ENCODE data around the gene TMEM18.
A peak's percentile ranks its signal among the peaks of the same experiment; 100 is the strongest.
"Not testable (repeated sequence)": the region's sequence is repeated elsewhere in the genome, so short reads cannot be mapped to it uniquely, and the experiment has no call there.

The TMEM18 gene

DNA sequence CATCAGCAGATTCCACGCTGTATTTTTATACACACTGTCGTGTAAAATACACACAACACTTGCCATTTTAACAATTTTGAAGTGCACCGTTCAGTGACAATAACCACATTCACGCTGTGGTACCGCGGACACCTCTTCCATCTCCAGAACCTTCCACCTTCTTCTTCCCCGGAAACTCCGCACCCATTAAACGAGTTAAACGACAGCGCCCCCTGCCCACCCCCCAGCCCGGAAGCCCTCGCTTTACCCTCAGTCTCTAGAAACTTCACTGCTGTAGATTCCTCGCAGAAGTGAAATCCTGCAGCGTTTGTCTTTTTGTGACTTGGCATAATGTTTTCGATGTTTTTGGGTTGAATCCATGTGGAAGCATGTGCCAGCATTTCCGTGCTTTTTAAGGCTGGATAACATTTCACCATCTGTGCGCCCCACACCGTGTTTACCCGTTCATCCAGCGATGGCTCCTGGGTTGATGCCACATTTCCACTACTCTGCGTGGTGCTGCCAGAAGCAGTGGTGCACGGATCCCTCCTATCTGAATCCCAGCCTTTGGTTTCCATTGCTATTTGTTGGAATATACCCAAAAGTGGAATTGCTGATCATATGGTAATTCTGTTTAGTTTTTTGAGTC, 32.0 kb upstream of the TMEM18 start:
- Histone ChIP-seq H3K9ac (ENCODE audit: low read depth, low read length, poor library complexity) (peak overlapping the region; percentile 70), H3K4me1 (ENCODE audit: control insufficient read depth in 2 of 2, insufficient read depth in 1 of 2, low read depth in 1 of 2, low read length in 2 of 2) (no peaks in the 10 kb centered on the region), H3K14ac (ENCODE audit: low read length) (no peak overlapping the region), H4K91ac (ENCODE audit: low read depth, low read length, poor library complexity) (no peak overlapping the region), H3K27me3 (ENCODE audit: control insufficient read depth in 3 of 3, insufficient read depth in 3 of 3, low read depth in 1 of 3, low read length in 3 of 3) (peaks cover 0 to 6% (median 0%) of the 10 kb centered on the region in 3 experiments), H3K4me3 (ENCODE audit: low read length in 2 of 2) (no peak overlapping the region), H3K79me1 (ENCODE audit: low read depth, low read length) (no peaks in the 10 kb centered on the region), H3K27ac (replicated peaks; ENCODE audit: low read length) (no peak overlapping the region), H3K36me3 (replicated peaks in 1 of 2; ENCODE audit: control insufficient read depth in 2 of 2, insufficient read depth in 2 of 2, low read length in 2 of 2) (no peaks in the 10 kb centered on the region), H4K8ac (ENCODE audit: low read depth, low read length) (no peak overlapping the region), H3K18ac (ENCODE audit: low read length) (no peak overlapping the region), H2BK5ac (ENCODE audit: low read length) (no peak overlapping the region), H2AFZ (ENCODE audit: low read length) (no peak overlapping the region), H3K4me2 (ENCODE audit: insufficient read depth, low read length, poor library complexity, severe bottlenecking) (no peak overlapping the region), H2BK15ac (ENCODE audit: low read length) (no peak overlapping the region), H3K23ac (ENCODE audit: low read depth, low read length, poor library complexity) (no peak overlapping the region), H3K9me3 (replicated peaks in 1 of 2; ENCODE audit: control insufficient read depth in 2 of 2, insufficient read depth in 1 of 2, low read depth in 1 of 2, low read length in 2 of 2) (no peaks in the 10 kb centered on the region), H2AK5ac (ENCODE audit: low read depth, low read length) (no peak overlapping the region), H3K4ac (ENCODE audit: low read length) (no peak overlapping the region), H2BK12ac (ENCODE audit: low read length) (no peak overlapping the region), H2BK120ac (ENCODE audit: low read depth, low read length) (no peak overlapping the region)
- no CpG with 5 or more reads among the region's 23 CpGs for WGBS, 2 donors (ENCODE audit: extremely low coverage in 2 of 2, insufficient read length in 2 of 2, insufficient replicate concordance in 1 of 2)
- DNase-seq (ENCODE audit: low spot score): no peak

DNA sequence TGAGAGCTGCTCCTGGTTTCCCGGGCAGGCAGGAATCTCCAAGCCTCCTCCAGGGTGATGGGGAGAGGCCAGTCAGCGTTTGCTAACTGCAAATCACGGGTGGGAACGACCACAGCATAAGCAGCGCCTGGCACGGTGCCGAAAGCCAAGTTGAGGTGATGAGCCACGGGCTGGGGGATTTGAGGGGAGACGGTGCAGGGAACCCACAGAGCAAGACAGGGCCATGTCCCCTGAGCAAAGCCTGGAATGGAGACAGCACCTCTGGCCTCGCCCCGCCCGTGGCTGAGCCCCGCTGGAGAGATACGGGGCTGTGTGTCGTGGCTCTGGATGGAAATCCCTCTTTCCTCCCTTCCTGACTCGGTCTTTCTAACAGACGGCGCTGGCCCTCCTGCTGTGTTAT, 31.5 kb upstream of the TMEM18 start:
- Histone ChIP-seq H2BK5ac (ENCODE audit: low read length) (peak overlapping the region; percentile 82), H2BK15ac (ENCODE audit: low read length) (peak overlapping the region; percentile 37), H3K23ac (ENCODE audit: low read depth, low read length, poor library complexity) (peak overlapping the region; percentile 31), H2AK5ac (ENCODE audit: low read depth, low read length) (peak overlapping the region; percentile 70), H3K18ac (ENCODE audit: low read length) (peak overlapping the region; percentile 57), H3K79me1 (ENCODE audit: low read depth, low read length) (no peaks in the 10 kb centered on the region), H3K27me3 (ENCODE audit: control insufficient read depth in 3 of 3, insufficient read depth in 3 of 3, low read depth in 1 of 3, low read length in 3 of 3) (peaks cover 0 to 6% (median 0%) of the 10 kb centered on the region in 3 experiments), H2BK12ac (ENCODE audit: low read length) (no peak overlapping the region), H3K9ac (ENCODE audit: low read depth, low read length, poor library complexity) (peak overlapping the region; percentile 21), H3K4me3 (ENCODE audit: low read length in 2 of 2) (no peak overlapping the region), H3K27ac (replicated peaks; ENCODE audit: low read length) (no peak overlapping the region), H3K9me3 (replicated peaks in 1 of 2; ENCODE audit: control insufficient read depth in 2 of 2, insufficient read depth in 1 of 2, low read depth in 1 of 2, low read length in 2 of 2) (no peaks in the 10 kb centered on the region), H3K14ac (ENCODE audit: low read length) (peak overlapping the region; percentile 71), H3K36me3 (replicated peaks in 1 of 2; ENCODE audit: control insufficient read depth in 2 of 2, insufficient read depth in 2 of 2, low read length in 2 of 2) (no peaks in the 10 kb centered on the region), H3K4me1 (ENCODE audit: control insufficient read depth in 2 of 2, insufficient read depth in 1 of 2, low read depth in 1 of 2, low read length in 2 of 2) (no peaks in the 10 kb centered on the region), H3K4me2 (ENCODE audit: insufficient read depth, low read length, poor library complexity, severe bottlenecking) (no peak overlapping the region), H3K4ac (ENCODE audit: low read length) (peak overlapping the region; percentile 53), H2BK120ac (ENCODE audit: low read depth, low read length) (no peak overlapping the region), H4K91ac (ENCODE audit: low read depth, low read length, poor library complexity) (no peak overlapping the region), H2AFZ (ENCODE audit: low read length) (no peak overlapping the region), H4K8ac (ENCODE audit: low read depth, low read length) (no peak overlapping the region)
- WGBS, 2 donors (ENCODE audit: extremely low coverage in 2 of 2, insufficient read length in 2 of 2, insufficient replicate concordance in 1 of 2): no CpG with 5 or more reads among the region's 18 CpGs
- DNase-seq (ENCODE audit: low spot score): no peak

- H3K14ac ChIP-seq (ENCODE audit: low read length): no peak overlapping the region
- H3K4me1 ChIP-seq (ENCODE audit: control insufficient read depth in 2 of 2, insufficient read depth in 1 of 2, low read depth in 1 of 2, low read length in 2 of 2): no peaks in the 10 kb centered on the region
- no peaks in the 10 kb centered on the region for H3K79me1 ChIP-seq (ENCODE audit: low read depth, low read length)
- no peak overlapping the region for H2BK15ac ChIP-seq (ENCODE audit: low read length)
- H3K27me3 ChIP-seq (ENCODE audit: control insufficient read depth in 3 of 3, insufficient read depth in 3 of 3, low read depth in 1 of 3, low read length in 3 of 3): peaks cover 0 to 6% (median 0%) of the 10 kb centered on the region in 3 experiments
- H2BK120ac ChIP-seq (ENCODE audit: low read depth, low read length): no peak overlapping the region
- no CpG with 5 or more reads among the region's 7 CpGs for WGBS, 2 donors (ENCODE audit: extremely low coverage in 2 of 2, insufficient read length in 2 of 2, insufficient replicate concordance in 1 of 2)
- H3K9me3 ChIP-seq (replicated peaks in 1 of 2; ENCODE audit: control insufficient read depth in 2 of 2, insufficient read depth in 1 of 2, low read depth in 1 of 2, low read length in 2 of 2): no peaks in the 10 kb centered on the region
- H3K4me2 ChIP-seq (ENCODE audit: insufficient read depth, low read length, poor library complexity, severe bottlenecking): no peak overlapping the region
- H2BK12ac ChIP-seq (ENCODE audit: low read length): no peak overlapping the region
- H4K8ac ChIP-seq (ENCODE audit: low read depth, low read length): no peak overlapping the region
- no peak overlapping the region for H3K9ac ChIP-seq (ENCODE audit: low read depth, low read length, poor library complexity)
- no peak overlapping the region for H3K27ac ChIP-seq (replicated peaks; ENCODE audit: low read length)
- no peak overlapping the region for H3K4ac ChIP-seq (ENCODE audit: low read length)
- H2BK5ac ChIP-seq (ENCODE audit: low read length): no peak overlapping the region
- H3K4me3 ChIP-seq (ENCODE audit: low read length in 2 of 2): no peak overlapping the region
- H2AFZ ChIP-seq (ENCODE audit: low read length): no peak overlapping the region
- H3K18ac ChIP-seq (ENCODE audit: low read length): no peak overlapping the region
- H3K36me3 ChIP-seq (replicated peaks in 1 of 2; ENCODE audit: control insufficient read depth in 2 of 2, insufficient read depth in 2 of 2, low read length in 2 of 2): no peaks in the 10 kb centered on the region
- no peak overlapping the region for H4K91ac ChIP-seq (ENCODE audit: low read depth, low read length, poor library complexity)
- DNase-seq (ENCODE audit: low spot score): no peak
- no peak overlapping the region for H3K23ac ChIP-seq (ENCODE audit: low read depth, low read length, poor library complexity)
- no peak overlapping the region for H2AK5ac ChIP-seq (ENCODE audit: low read depth, low read length)
These were observed 28.8 kb upstream of the TMEM18 start for GRCh38 chr2:705971-706511.

DNA sequence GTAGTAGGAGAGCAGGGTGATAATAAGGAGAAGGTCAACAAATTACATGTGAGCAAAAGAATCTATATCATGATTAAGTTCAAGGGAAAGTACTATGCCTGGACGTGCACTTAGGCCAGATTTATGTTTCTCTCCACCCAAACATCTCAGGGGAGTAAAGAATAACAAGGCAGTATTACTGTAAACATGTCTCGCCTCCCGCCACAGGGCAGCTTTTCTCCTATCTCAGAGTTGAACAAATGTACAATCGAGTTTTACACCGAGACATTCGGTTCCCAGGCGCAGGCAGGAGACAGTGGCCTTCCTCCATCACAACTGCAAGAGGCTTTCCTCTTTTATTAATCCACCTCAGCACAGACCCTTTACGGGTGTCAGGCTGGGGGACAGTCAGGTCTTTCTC, 25.6 kb upstream of the TMEM18 start:
- no CpG with 5 or more reads among the region's 8 CpGs for WGBS, 2 donors (ENCODE audit: extremely low coverage in 2 of 2, insufficient read length in 2 of 2, insufficient replicate concordance in 1 of 2)
- H3K79me1 ChIP-seq (ENCODE audit: low read depth, low read length); H3K9me3 ChIP-seq (replicated peaks in 1 of 2; ENCODE audit: control insufficient read depth in 2 of 2, insufficient read depth in 1 of 2, low read depth in 1 of 2, low read length in 2 of 2); H3K9ac ChIP-seq (ENCODE audit: low read depth, low read length, poor library complexity); H3K23ac ChIP-seq (ENCODE audit: low read depth, low read length, poor library complexity); H3K4me3 ChIP-seq (ENCODE audit: low read length in 2 of 2); H3K18ac ChIP-seq (ENCODE audit: low read length); DNase-seq (ENCODE audit: low spot score); H4K8ac ChIP-seq (ENCODE audit: low read depth, low read length); H3K14ac ChIP-seq (ENCODE audit: low read length); H2AFZ ChIP-seq (ENCODE audit: low read length); H3K27ac ChIP-seq (replicated peaks; ENCODE audit: low read length); H2BK120ac ChIP-seq (ENCODE audit: low read depth, low read length); H2AK5ac ChIP-seq (ENCODE audit: low read depth, low read length); H3K4me1 ChIP-seq (ENCODE audit: control insufficient read depth in 2 of 2, insufficient read depth in 1 of 2, low read depth in 1 of 2, low read length in 2 of 2); H2BK15ac ChIP-seq (ENCODE audit: low read length); H2BK5ac ChIP-seq (ENCODE audit: low read length); H3K27me3 ChIP-seq (ENCODE audit: control insufficient read depth in 3 of 3, insufficient read depth in 3 of 3, low read depth in 1 of 3, low read length in 3 of 3); H3K36me3 ChIP-seq (replicated peaks in 1 of 2; ENCODE audit: control insufficient read depth in 2 of 2, insufficient read depth in 2 of 2, low read length in 2 of 2); H4K91ac ChIP-seq (ENCODE audit: low read depth, low read length, poor library complexity); H3K4me2 ChIP-seq (ENCODE audit: insufficient read depth, low read length, poor library complexity, severe bottlenecking); H3K4ac ChIP-seq (ENCODE audit: low read length); H2BK12ac ChIP-seq (ENCODE audit: low read length): not testable (repeated sequence)

All from neuronal stem cell (in vitro differentiated cells).